ENCODE results near the gene ME1. TPM values are rescaled to one million over a fixed set of nuclear protein-coding genes. Genes with fewer than 3 reads are reported as not detected.
"Not testable (repeated sequence)": the region's sequence is repeated elsewhere in the genome, so short reads cannot be mapped to it uniquely, and the experiment has no call there.

The ME1 gene
- total RNA-seq, 2 experiments from 2014 or later = 0.25 to 0.49 TPM

GRCh38 chr6:83370567-83370966 is 60.3 kb downstream of the ME1 start:
- POLR2A ChIA-PET = no interaction called here
- Mint-ChIP-seq H3K27me3 (no peaks in the 10 kb centered on the region), H3K9me3 (no peaks in the 10 kb centered on the region), H3K4me1 (ENCODE audit: low read depth) (no peaks in the 10 kb centered on the region), H3K27ac (no peak overlapping the region), H3K36me3 (ENCODE audit: low read depth) (no peaks in the 10 kb centered on the region), H3K4me3 (no peak overlapping the region)
- ATAC-seq (no peak), DNase-seq (no peak)
- TF ChIP-seq, protein P1, sequence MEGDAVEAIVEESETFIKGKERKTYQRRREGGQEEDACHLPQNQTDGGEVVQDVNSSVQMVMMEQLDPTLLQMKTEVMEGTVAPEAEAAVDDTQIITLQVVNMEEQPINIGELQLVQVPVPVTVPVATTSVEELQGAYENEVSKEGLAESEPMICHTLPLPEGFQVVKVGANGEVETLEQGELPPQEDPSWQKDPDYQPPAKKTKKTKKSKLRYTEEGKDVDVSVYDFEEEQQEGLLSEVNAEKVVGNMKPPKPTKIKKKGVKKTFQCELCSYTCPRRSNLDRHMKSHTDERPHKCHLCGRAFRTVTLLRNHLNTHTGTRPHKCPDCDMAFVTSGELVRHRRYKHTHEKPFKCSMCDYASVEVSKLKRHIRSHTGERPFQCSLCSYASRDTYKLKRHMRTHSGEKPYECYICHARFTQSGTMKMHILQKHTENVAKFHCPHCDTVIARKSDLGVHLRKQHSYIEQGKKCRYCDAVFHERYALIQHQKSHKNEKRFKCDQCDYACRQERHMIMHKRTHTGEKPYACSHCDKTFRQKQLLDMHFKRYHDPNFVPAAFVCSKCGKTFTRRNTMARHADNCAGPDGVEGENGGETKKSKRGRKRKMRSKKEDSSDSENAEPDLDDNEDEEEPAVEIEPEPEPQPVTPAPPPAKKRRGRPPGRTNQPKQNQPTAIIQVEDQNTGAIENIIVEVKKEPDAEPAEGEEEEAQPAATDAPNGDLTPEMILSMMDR (IDR thresholded peaks at IDR 0.05) = no peak
- CTCF ChIA-PET = interaction anchor here (0.6 kb wide), 1 partner anchor 639 kb away, joined by 3 read pairs; no protein-coding TSS in a partner anchor
- intact Hi-C loops (cut with micrococcal nuclease) = no loop called here

DNA sequence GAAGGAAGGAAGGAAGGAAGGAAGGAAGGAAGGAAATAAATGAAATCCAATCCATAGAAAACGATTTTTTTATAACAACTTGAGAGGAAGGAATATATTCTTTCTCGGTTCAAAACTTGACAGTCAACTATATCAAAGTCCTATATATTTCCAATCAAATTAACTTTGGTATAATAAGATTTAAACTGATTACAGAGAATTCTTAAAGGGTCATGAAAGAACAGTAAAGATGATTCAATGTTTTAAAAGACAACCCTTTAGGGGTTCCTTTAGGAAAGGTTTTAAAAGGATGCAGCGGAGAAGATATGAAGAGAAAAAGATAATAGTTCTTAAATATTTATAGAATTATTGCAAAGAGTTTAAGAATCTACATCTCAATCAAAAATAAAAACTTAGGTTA is 61.2 kb downstream of the ME1 start:
- DNase-seq (no peak), ATAC-seq (no peak)
- Mint-ChIP-seq H3K4me3 (no peak overlapping the region), H3K4me1 (ENCODE audit: low read depth) (no peaks in the 10 kb centered on the region), H3K27me3 (no peaks in the 10 kb centered on the region), H3K36me3 (ENCODE audit: low read depth) (no peaks in the 10 kb centered on the region), H3K27ac (no peak overlapping the region), H3K9me3 (no peaks in the 10 kb centered on the region)
- TF ChIP-seq, protein P1 (IDR thresholded peaks at IDR 0.05) = no peak
- intact Hi-C loops (cut with micrococcal nuclease) = no loop called here
- ChIA-PET POLR2A (no interaction called here), CTCF (no interaction called here)

DNA sequence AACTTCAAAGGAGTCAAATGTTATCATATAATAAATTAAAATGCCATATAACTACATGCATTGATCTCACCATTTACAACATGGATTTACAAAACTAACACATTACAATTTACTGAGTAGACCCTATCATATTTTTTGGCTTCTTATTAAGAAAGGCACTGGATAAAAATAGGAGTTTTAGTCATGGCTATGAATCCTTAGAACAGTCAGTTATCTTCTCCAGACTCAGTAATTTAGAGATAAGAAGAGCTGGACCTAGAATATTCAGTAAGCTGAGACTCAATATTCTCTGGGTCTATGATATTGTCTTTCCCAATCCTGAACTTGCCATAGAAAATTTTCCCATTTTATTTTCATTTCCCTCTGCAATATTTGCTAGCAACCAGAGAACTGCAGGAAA is 62.3 kb downstream of the ME1 start:
- Mint-ChIP-seq H3K27me3 (no peaks in the 10 kb centered on the region), H3K36me3 (ENCODE audit: low read depth) (no peaks in the 10 kb centered on the region), H3K9me3 (no peaks in the 10 kb centered on the region), H3K4me3 (no peak overlapping the region), H3K4me1 (ENCODE audit: low read depth) (no peaks in the 10 kb centered on the region), H3K27ac (no peak overlapping the region)
- DNase-seq (no peak), ATAC-seq (no peak)
- ChIA-PET CTCF (no interaction called here), POLR2A (no interaction called here)
- TF ChIP-seq, protein P1 (IDR thresholded peaks at IDR 0.05) = no peak
- intact Hi-C loops (cut with micrococcal nuclease) = no loop called here

DNA sequence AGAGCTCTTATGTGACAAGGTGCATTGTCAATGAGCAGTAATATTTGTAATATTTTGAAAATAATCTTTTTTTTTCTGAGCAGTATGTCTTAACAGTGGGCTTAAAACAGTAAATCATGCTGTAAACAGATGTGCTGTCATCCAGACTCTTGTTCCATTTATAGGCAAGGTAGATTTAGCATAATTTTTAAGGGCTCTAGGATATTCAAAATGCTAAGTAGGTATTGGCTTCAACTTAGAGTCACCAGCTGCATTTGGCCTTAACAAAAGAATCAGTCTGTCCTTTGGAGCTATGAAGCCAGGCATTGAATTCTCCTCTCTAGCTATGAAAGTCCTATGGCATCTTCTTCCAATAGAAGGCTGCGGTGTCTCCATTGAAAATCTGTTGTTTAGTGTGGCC is 63.7 kb downstream of the ME1 start:
- POLR2A ChIA-PET = no interaction called here
- CTCF ChIA-PET = interaction anchor here (1.0 kb wide), 1 partner anchor 145 kb away, joined by 3 read pairs; no protein-coding TSS in a partner anchor
- no peaks in the 10 kb centered on the region for H3K36me3 Mint-ChIP-seq (ENCODE audit: low read depth)
- no peak for ATAC-seq
- TF ChIP-seq, protein P1 (IDR thresholded peaks at IDR 0.05) = no peak
- no peak overlapping the region for H3K27ac Mint-ChIP-seq
- intact Hi-C loops (cut with micrococcal nuclease) = no loop called here
- no peak overlapping the region for H3K4me3 Mint-ChIP-seq
- H3K4me1 Mint-ChIP-seq (ENCODE audit: low read depth) = no peaks in the 10 kb centered on the region
- H3K27me3 Mint-ChIP-seq = no peaks in the 10 kb centered on the region
- H3K9me3 Mint-ChIP-seq = no peaks in the 10 kb centered on the region
- no peak for DNase-seq

- ATAC-seq (no peak), DNase-seq (no peak)
- ChIA-PET POLR2A (no interaction called here), CTCF (no interaction called here)
- Mint-ChIP-seq H3K36me3 (ENCODE audit: low read depth) (no peaks in the 10 kb centered on the region), H3K27ac (no peak overlapping the region), H3K27me3 (no peaks in the 10 kb centered on the region), H3K4me1 (ENCODE audit: low read depth) (no peaks in the 10 kb centered on the region), H3K4me3 (no peak overlapping the region), H3K9me3 (peaks cover under 1% of the 10 kb centered on the region)
- TF ChIP-seq, protein P1 (IDR thresholded peaks at IDR 0.05) = no peak
- intact Hi-C loops (cut with micrococcal nuclease) = no loop called here
Observed at GRCh38 chr6:83365931-83366330, 64.9 kb downstream of the ME1 start.

GRCh38 chr6:83362349-83362748 is 68.5 kb downstream of the ME1 start:
- ATAC-seq; POLR2A ChIA-PET; CTCF ChIA-PET; H3K27ac Mint-ChIP-seq; H3K4me3 Mint-ChIP-seq; DNase-seq; H3K4me1 Mint-ChIP-seq (ENCODE audit: low read depth); intact Hi-C loops (cut with micrococcal nuclease); H3K27me3 Mint-ChIP-seq; H3K9me3 Mint-ChIP-seq; H3K36me3 Mint-ChIP-seq (ENCODE audit: low read depth): not testable (repeated sequence)
